Stimulated activated effector memory CD8-positive, alpha-beta T cell treated with anti-CD3 and anti-CD28 coated beads, Interleukin-12 subunit alpha, Interleukin-12 subunit beta, amount 100 ng/mL, for 72 hours (primary cell): ENCODE measurements around the gene GNAZ.
"Not testable (repeated sequence)": the region's sequence is repeated elsewhere in the genome, so short reads cannot be mapped to it uniquely, and the experiment has no call there.

Experiments
- ATAC-seq: fragments of 150-1000 bp; cut with Tn5 transposase; 2 replicates; pipeline ENCODE4 v1.10.0; 2021
- DNase-seq, 2 donors: peaks; one replicate each; pipeline ENCODE4 v3.0.0; 2021 to 2022; ENCODE audit warnings: low spot score in 2 of 2
- H3K27ac Mint-ChIP-seq: one replicate; pipeline ENCODE4 v1.8.0; 2022; ENCODE audit warnings: mild to moderate bottlenecking, mixed read lengths
- H3K36me3 Mint-ChIP-seq: one replicate; pipeline ENCODE4 v1.8.0; 2022; ENCODE audit warnings: mild to moderate bottlenecking, mixed read lengths
- H3K4me1 Mint-ChIP-seq: one replicate; pipeline ENCODE4 v1.8.0; 2022; ENCODE audit warnings: mixed read lengths
- H3K4me3 Mint-ChIP-seq: one replicate; pipeline ENCODE4 v1.8.0; 2022; ENCODE audit warnings: mild to moderate bottlenecking, mixed read lengths
- H3K9me3 Mint-ChIP-seq: one replicate; pipeline ENCODE4 v1.8.0; 2022; ENCODE audit warnings: mixed read lengths

The GNAZ gene

GRCh38 chr22:23070418-23071229, at the start of gene GNAZ:
GNAZ (plus strand) TSS chr22:23070519; CDS start chr22:23095696, 25,177 bp downstream.
- Mint-ChIP-seq H3K27ac (no peak within 1 kb of the TSS), H3K9me3 (no peaks in the 10 kb centered on the region), H3K4me3 (peak within 1 kb of the TSS; percentile 70), H3K4me1 (peaks cover 37% of the 10 kb centered on the region), H3K36me3 (peaks cover 5% of the 10 kb centered on the region)
- ATAC-seq (peak; percentile 74), DNase-seq (peak in 1 of 2 donors; percentile 21)

DNA sequence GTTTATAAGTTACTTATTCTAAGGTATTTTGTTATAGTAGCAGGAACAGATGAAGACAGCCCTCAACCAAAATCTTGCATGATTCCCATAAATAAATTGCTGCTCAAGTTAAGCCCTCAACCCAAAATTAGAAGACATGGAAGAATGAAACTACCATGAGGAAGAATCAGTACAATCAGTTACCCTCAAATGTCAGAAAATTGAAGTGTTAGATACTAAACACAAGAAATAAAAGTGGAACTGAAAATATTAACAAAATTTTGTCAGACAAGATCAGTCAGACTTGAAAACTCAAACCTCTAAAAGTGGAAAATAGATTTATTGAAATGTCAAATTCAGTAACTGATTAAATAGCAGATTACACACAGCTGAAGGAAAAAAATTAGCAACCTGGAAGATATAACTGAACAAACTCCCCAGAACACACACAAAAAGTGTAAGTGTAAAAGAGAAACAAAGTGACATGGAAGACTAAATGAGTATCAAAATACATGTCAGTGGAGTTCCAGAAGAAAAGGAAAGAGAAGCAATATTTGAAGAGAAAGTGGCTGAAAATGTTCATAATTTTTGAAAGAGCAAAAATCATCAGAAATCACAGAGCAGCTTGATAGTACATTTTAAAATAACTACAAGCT, 49.5 kb upstream of the GNAZ start:
- Mint-ChIP-seq H3K36me3 (no peaks in the 10 kb centered on the region), H3K4me3 (no peak overlapping the region), H3K9me3 (peaks cover 3% of the 10 kb centered on the region), H3K27ac (no peak overlapping the region), H3K4me1 (peaks cover 6% of the 10 kb centered on the region)
- DNase-seq (no peak), ATAC-seq (no peak)

GRCh38 chr22:23021660-23022353, 48.5 kb upstream of the GNAZ start:
- H3K27ac Mint-ChIP-seq, H3K4me1 Mint-ChIP-seq, H3K4me3 Mint-ChIP-seq, ATAC-seq, H3K9me3 Mint-ChIP-seq, DNase-seq, H3K36me3 Mint-ChIP-seq: not testable (repeated sequence)

- Mint-ChIP-seq H3K27ac (no peak overlapping the region), H3K9me3 (peaks cover 3% of the 10 kb centered on the region), H3K36me3 (no peaks in the 10 kb centered on the region), H3K4me1 (no peaks in the 10 kb centered on the region), H3K4me3 (no peak overlapping the region)
- no peak for DNase-seq
- no peak for ATAC-seq
These were observed 47.0 kb upstream of the GNAZ start for GRCh38 chr22:23023294-23023693.

GRCh38 chr22:23026777-23027176, 43.5 kb upstream of the GNAZ start:
- Mint-ChIP-seq H3K9me3 (no peaks in the 10 kb centered on the region), H3K4me3 (no peak overlapping the region), H3K36me3 (no peaks in the 10 kb centered on the region), H3K27ac (peak overlapping the region; percentile 8), H3K4me1 (no peaks in the 10 kb centered on the region)
- ATAC-seq (no peak), DNase-seq (peak in 1 of 2 donors; percentile 35)

GRCh38 chr22:23027849-23028248, 42.5 kb upstream of the GNAZ start:
- not testable (repeated sequence) for H3K27ac Mint-ChIP-seq, ATAC-seq, H3K4me1 Mint-ChIP-seq, H3K4me3 Mint-ChIP-seq, H3K9me3 Mint-ChIP-seq, H3K36me3 Mint-ChIP-seq
- DNase-seq, result peak in 1 of 2 donors; percentile 25

DNA sequence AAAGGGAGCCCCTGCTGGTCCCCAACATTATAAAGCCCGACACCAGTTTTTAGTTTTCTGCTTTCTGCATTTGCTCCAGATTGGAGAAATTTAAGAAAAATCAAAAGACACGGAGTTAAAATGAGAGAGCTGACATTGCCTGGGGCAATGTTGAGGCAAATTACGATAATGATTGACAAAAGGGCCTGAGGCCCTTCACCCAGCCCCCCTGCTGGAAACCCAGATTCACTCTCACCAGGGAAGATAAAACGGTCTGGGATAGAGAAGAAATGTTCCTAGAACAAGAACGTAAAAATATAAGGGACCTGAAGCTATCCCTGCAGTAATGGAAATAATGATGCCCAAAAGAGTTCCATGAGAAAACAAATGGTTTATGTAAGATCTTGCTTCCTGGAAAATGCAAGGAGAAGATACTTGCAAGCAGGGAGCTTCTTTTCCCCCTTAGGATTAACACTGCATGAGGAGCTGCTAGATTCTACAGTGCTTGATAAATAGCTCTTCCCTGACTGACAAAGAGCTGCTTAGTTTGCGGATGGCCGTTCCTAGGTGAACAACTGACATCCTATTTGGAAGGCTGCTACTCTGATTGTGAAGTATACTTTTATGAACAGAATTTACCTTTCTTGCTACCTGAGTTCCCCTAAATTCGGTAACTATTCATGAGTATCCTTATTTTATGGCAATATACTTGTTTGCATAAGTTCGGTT, 40.6 kb upstream of the GNAZ start:
- H3K9me3 Mint-ChIP-seq, result no peaks in the 10 kb centered on the region
- no peak for DNase-seq
- no peak for ATAC-seq
- no peaks in the 10 kb centered on the region for H3K4me1 Mint-ChIP-seq
- H3K27ac Mint-ChIP-seq, result no peak overlapping the region
- no peaks in the 10 kb centered on the region for H3K36me3 Mint-ChIP-seq
- H3K4me3 Mint-ChIP-seq, result no peak overlapping the region

DNA sequence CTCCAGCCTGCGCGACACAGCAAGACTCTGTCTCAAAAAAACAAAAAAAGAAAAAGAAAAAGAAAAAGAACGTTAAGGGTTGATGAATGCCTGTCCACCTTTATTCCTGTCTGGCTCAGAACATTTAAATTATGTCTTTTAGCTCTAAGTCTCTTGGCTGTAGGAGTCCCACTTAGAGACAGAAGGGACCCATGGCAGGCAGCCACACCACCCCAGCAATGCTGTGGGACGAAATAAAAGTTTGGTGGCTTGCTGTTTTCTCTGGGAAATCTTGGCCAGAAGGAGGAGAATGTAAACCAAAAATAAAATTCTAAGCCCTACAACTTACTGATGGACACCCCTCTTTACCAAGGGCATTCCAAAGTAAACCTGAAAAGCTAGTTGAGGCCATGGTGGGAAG, 38.9 kb upstream of the GNAZ start:
- Mint-ChIP-seq H3K9me3 (no peaks in the 10 kb centered on the region), H3K4me3 (no peak overlapping the region), H3K4me1 (peaks cover 11% of the 10 kb centered on the region), H3K27ac (no peak overlapping the region), H3K36me3 (no peaks in the 10 kb centered on the region)
- DNase-seq (no peak), ATAC-seq (no peak)

DNA sequence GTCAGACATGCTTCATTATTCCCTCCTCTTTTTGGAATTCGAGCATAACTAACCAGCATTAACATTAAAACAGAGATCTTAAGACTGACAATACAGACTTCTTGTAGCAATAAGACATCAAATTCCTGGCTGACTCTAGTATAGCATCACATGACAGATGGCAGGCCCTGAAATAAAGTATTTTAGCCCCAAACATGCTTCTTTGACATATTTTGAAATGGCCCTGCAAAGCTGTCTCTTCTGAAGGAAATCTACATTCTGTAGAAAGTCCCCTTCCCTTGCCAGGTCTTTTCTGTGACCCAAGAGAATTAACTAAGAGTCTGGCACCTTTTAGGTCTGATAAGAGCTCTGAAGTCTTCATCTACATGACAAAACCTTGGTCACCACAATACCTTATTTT, 38.5 kb upstream of the GNAZ start:
- no peaks in the 10 kb centered on the region for H3K9me3 Mint-ChIP-seq
- no peaks in the 10 kb centered on the region for H3K36me3 Mint-ChIP-seq
- H3K4me1 Mint-ChIP-seq, result peaks cover 15% of the 10 kb centered on the region
- H3K4me3 Mint-ChIP-seq, result no peak overlapping the region
- no peak overlapping the region for H3K27ac Mint-ChIP-seq
- DNase-seq, result no peak
- no peak for ATAC-seq

DNA sequence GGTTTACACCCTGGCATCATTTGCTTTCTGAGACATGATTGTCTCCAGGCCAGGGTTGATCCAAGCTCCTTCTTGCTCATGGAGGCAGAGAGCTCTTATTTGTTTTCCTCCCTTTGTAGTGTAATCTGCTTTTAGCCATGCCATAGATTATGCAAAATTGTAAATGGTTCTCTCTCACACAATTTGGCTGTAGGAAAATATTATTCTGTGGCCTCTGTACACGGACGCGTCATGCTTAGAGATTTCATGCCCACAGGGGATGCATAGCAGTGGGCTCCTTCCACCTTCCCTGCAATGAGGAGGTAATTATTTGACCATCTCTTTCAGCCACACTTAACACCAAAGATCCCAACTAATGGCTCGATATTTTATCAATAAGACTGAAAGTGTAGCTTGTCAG, 37.7 kb upstream of the GNAZ start:
- Mint-ChIP-seq H3K4me3 (no peak overlapping the region), H3K9me3 (no peaks in the 10 kb centered on the region)
- no peak for ATAC-seq

DNA sequence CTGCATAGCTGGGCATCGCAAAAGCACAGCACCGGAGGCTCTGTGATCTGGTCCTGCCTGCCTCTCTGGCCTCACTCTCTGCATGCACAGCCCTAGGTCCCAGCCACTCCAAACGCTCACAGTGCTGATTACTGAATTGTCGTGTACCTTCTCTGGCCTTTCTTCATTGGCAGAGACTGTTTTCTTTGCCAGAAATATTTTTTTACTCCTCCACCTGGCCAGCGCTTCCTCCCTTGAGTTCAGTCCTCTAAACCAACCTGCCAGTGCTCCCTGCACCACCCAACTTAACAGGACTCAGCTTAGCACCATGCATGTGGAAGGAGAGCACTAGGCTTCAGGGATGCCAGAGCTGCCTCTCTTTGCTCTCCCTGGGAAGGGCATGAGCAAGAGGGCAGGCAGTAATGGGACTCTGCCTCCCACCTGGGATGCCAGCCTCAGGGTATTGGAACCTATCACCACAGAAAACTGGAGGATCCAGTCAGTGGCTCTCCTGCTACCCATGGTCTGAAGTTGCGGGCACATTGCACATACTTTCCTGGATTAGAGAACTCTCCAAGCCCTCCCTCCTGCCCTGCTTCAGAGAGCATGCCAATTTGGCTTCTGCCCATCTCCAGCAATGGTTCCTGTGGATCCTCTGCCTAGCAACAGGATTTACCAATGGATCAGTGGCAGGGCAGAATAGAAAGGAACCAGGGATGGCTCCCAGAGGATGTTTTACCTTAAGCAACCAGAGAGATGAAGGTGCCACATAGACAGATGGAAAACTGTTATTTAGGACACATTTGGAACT, 37.0 kb upstream of the GNAZ start:
- H3K36me3 Mint-ChIP-seq, result no peaks in the 10 kb centered on the region
- no peaks in the 10 kb centered on the region for H3K9me3 Mint-ChIP-seq
- no peak overlapping the region for H3K27ac Mint-ChIP-seq
- no peak for ATAC-seq
- DNase-seq, result peak in 1 of 2 donors; percentile 18
- peaks cover 15% of the 10 kb centered on the region for H3K4me1 Mint-ChIP-seq
- no peak overlapping the region for H3K4me3 Mint-ChIP-seq

More for the DNA sequence above, 37.7 kb upstream of the GNAZ start:
- no peak for DNase-seq
- H3K4me1 Mint-ChIP-seq, result peaks cover 15% of the 10 kb centered on the region
- no peaks in the 10 kb centered on the region for H3K36me3 Mint-ChIP-seq
- no peak overlapping the region for H3K27ac Mint-ChIP-seq

DNA sequence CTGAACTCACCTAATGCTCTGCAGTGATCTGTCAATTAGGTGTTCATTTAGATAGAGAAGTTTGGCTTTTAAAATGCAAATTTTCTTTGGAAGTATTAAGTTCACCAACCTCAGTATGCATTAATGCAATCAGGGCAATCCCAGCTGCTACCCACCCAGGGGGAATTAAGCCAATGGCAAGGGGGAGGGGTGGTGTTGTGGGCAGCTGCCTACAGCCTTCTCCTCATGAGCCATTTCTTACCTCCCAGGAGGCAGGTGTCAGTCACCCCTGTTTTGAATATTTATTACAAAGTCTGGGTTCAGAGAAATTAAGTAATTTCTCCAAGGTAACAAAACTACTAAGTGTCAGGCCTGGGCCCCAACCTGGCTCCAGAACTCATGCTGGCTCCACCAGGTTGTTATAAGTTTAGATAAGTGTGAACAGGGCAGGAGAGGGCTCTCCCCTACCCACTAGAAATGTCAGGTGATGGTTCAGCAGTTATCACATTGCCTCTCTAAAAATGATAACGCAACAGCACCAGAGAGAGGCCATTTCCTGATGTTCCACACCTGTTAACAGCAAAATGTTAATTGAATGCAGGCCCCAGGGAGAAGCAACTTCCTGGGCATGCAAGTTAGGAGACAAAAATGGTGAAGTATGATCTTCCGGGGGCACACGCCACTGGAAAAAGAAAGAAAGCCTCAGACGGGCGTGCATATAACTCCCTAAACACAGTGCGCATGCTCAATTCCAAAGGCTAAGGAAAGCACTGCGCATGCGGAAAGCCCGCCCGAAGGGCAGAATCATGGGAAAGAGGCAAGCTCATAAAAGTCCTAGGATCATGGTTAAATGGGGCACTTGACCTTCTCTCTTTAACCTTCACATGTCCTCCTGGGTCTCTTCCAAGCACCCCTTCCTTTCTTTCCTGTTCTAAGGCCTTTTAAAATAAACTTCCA, 35.4 kb upstream of the GNAZ start:
- H3K9me3 Mint-ChIP-seq, result no peaks in the 10 kb centered on the region
- no peaks in the 10 kb centered on the region for H3K36me3 Mint-ChIP-seq
- H3K4me1 Mint-ChIP-seq, result peaks cover 15% of the 10 kb centered on the region
- peak in 1 of 2 donors; percentile 29 for DNase-seq
- no peak overlapping the region for H3K27ac Mint-ChIP-seq
- no peak for ATAC-seq
- no peak overlapping the region for H3K4me3 Mint-ChIP-seq

- Mint-ChIP-seq H3K4me3 (no peak overlapping the region), H3K9me3 (no peaks in the 10 kb centered on the region), H3K36me3 (no peaks in the 10 kb centered on the region), H3K4me1 (peaks cover 15% of the 10 kb centered on the region), H3K27ac (no peak overlapping the region)
- ATAC-seq (peak; percentile 25), DNase-seq (peak in 1 of 2 donors; percentile 28)
These were observed 34.6 kb upstream of the GNAZ start for GRCh38 chr22:23035557-23036277.
